Mucosa of stomach (tissue), 1 donor: ENCODE measurements around the gene MUC4.

Experiments
- H3K27me3 ChIP-seq: one replicate; pipeline ENCODE4 v1.7.0; 2013; ENCODE audit warnings: mild to moderate bottlenecking, low read length; ENCODE audit not compliant: control insufficient read depth, insufficient read depth
- H3K36me3 ChIP-seq: one replicate; pipeline ENCODE4 v1.7.0; 2013; ENCODE audit warnings: low read length; ENCODE audit not compliant: control insufficient read depth, insufficient read depth
- H3K4me1 ChIP-seq: one replicate; pipeline ENCODE4 v1.7.0; 2013; ENCODE audit warnings: mild to moderate bottlenecking, low read length; ENCODE audit not compliant: control insufficient read depth, insufficient read depth
- H3K4me3 ChIP-seq: one replicate; pipeline ENCODE4 v1.7.0; 2013; ENCODE audit warnings: low read length
- H3K9ac ChIP-seq: one replicate; pipeline ENCODE4 v1.7.0; 2013; ENCODE audit warnings: mild to moderate bottlenecking, low read length, moderate library complexity
- H3K9me3 ChIP-seq: one replicate; pipeline ENCODE4 v1.7.0; 2013; ENCODE audit warnings: mild to moderate bottlenecking, low read length, moderate library complexity; ENCODE audit not compliant: control insufficient read depth
- donor health status: Pancreatic carcinoma.

The MUC4 gene

DNA sequence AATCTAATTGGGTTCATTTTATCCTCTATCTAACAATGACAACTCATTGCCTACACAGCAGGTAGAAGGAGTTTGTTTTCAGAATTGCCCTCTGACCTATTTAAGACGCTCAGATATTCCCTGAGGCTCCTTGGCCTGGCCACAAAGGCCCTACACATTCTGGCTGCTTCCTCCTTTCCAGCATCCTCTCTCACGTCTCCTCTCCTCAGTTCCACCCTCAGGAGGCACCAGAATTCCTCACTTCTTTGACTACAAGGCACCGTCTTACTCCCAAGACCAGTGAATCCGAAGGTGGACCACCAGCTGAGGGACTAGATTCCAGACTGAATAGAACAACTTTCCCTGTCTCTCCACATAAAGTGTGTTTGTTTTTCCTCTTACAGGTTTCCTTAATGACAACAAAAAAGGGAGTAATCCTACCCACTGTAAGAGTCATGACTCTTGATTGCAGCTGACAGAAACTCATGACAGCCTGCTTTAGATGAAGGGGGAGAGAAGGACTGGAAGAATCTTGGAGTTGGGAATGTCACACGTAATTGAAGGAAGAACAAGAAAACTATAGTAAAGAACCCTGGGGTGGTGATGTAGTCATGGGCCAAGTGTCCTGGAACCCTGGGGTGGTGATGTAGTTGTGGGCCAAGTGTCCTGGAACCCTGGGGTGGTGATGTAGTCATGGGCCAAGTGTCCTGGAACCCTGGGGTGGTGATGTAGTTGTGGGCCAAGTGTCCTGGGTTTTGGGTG lies 112.9 kb downstream of the MUC4 start:
- no peaks in the 10 kb centered on the region for H3K36me3 ChIP-seq
- H3K4me3 ChIP-seq: no peak overlapping the region
- H3K27me3 ChIP-seq: no peaks in the 10 kb centered on the region
- no peaks in the 10 kb centered on the region for H3K9me3 ChIP-seq
- H3K4me1 ChIP-seq: no peaks in the 10 kb centered on the region
- H3K9ac ChIP-seq: no peak overlapping the region

GRCh38 chr3:195698325-195698646 lies 113.4 kb downstream of the MUC4 start:
- H3K4me1 ChIP-seq: no peaks in the 10 kb centered on the region
- H3K9ac ChIP-seq: no peak overlapping the region
- no peaks in the 10 kb centered on the region for H3K27me3 ChIP-seq
- H3K9me3 ChIP-seq: no peaks in the 10 kb centered on the region
- H3K4me3 ChIP-seq: no peak overlapping the region
- no peaks in the 10 kb centered on the region for H3K36me3 ChIP-seq

GRCh38 chr3:195697582-195698324 lies 114.0 kb downstream of the MUC4 start:
- H3K9ac ChIP-seq: no peak overlapping the region
- no peaks in the 10 kb centered on the region for H3K9me3 ChIP-seq
- no peak overlapping the region for H3K4me3 ChIP-seq
- no peaks in the 10 kb centered on the region for H3K36me3 ChIP-seq
- no peaks in the 10 kb centered on the region for H3K4me1 ChIP-seq
- no peaks in the 10 kb centered on the region for H3K27me3 ChIP-seq
